Activated naive CD8-positive, alpha-beta T cell treated with anti-CD3 and anti-CD28 coated beads, Interleukin-2, amount 50 U/mL, for 24 hours (primary cell): ENCODE measurements around the gene PLCB1.

ENCODE experiments used
- ATAC-seq: fragments of 150-1000 bp; cut with Tn5 transposase; one replicate; pipeline ENCODE4 v1.10.0; 2021
- DNase-seq: peaks from one replicate; pipeline ENCODE4 v3.0.0; 2021
- H3K27ac Mint-ChIP-seq: one replicate; pipeline ENCODE4 v1.8.0; 2021; ENCODE audit warnings: mild to moderate bottlenecking, mixed read lengths
- H3K27me3 Mint-ChIP-seq: one replicate; pipeline ENCODE4 v1.8.0; 2021; ENCODE audit warnings: mixed read lengths
- H3K36me3 Mint-ChIP-seq: one replicate; pipeline ENCODE4 v1.8.0; 2021; ENCODE audit warnings: low read depth, mixed read lengths
- H3K4me1 Mint-ChIP-seq: one replicate; pipeline ENCODE4 v1.8.0; 2021; ENCODE audit warnings: mixed read lengths
- H3K4me3 Mint-ChIP-seq: one replicate; pipeline ENCODE4 v1.8.0; 2021; ENCODE audit warnings: mild to moderate bottlenecking, moderate library complexity, mixed read lengths
- H3K9me3 Mint-ChIP-seq: one replicate; pipeline ENCODE4 v1.8.0; 2021; ENCODE audit warnings: mixed read lengths

PLCB1 gene

GRCh38 chr20:8292793-8293192 lies 160.7 kb downstream of the PLCB1 start:
- H3K27me3 Mint-ChIP-seq = peaks cover 2% of the 10 kb centered on the region
- peaks cover 3% of the 10 kb centered on the region for H3K4me1 Mint-ChIP-seq
- no peak for DNase-seq
- no peak for ATAC-seq
- no peak overlapping the region for H3K27ac Mint-ChIP-seq
- no peaks in the 10 kb centered on the region for H3K36me3 Mint-ChIP-seq
- H3K9me3 Mint-ChIP-seq = no peaks in the 10 kb centered on the region
- no peak overlapping the region for H3K4me3 Mint-ChIP-seq

GRCh38 chr20:8293750-8294149 lies 161.7 kb downstream of the PLCB1 start:
- Mint-ChIP-seq H3K4me1 (peaks cover 3% of the 10 kb centered on the region), H3K27me3 (peaks cover 2% of the 10 kb centered on the region), H3K36me3 (no peaks in the 10 kb centered on the region), H3K9me3 (no peaks in the 10 kb centered on the region), H3K27ac (no peak overlapping the region), H3K4me3 (no peak overlapping the region)
- ATAC-seq (no peak), DNase-seq (no peak)

- H3K4me3 Mint-ChIP-seq = no peak overlapping the region
- H3K36me3 Mint-ChIP-seq = no peaks in the 10 kb centered on the region
- H3K4me1 Mint-ChIP-seq = peaks cover 3% of the 10 kb centered on the region
- ATAC-seq (no peak), DNase-seq (no peak)
- no peaks in the 10 kb centered on the region for H3K9me3 Mint-ChIP-seq
- H3K27ac Mint-ChIP-seq = no peak overlapping the region
- peaks cover 2% of the 10 kb centered on the region for H3K27me3 Mint-ChIP-seq
Measured at GRCh38 chr20:8296536-8296935, 164.5 kb downstream of the PLCB1 start.

- Mint-ChIP-seq H3K27ac (no peak overlapping the region), H3K4me1 (no peaks in the 10 kb centered on the region), H3K9me3 (no peaks in the 10 kb centered on the region), H3K27me3 (peaks cover 2% of the 10 kb centered on the region), H3K36me3 (no peaks in the 10 kb centered on the region), H3K4me3 (no peak overlapping the region)
- DNase-seq = no peak
- no peak for ATAC-seq
Measured at GRCh38 chr20:8298426-8299043, 166.5 kb downstream of the PLCB1 start.

- H3K9me3 Mint-ChIP-seq = no peaks in the 10 kb centered on the region
- H3K27me3 Mint-ChIP-seq = no peaks in the 10 kb centered on the region
- no peak overlapping the region for H3K4me3 Mint-ChIP-seq
- ATAC-seq (no peak), DNase-seq (no peak)
- no peak overlapping the region for H3K27ac Mint-ChIP-seq
- H3K36me3 Mint-ChIP-seq = no peaks in the 10 kb centered on the region
- H3K4me1 Mint-ChIP-seq = peaks cover under 1% of the 10 kb centered on the region
Measured at GRCh38 chr20:8299921-8300320, 167.9 kb downstream of the PLCB1 start.

- Mint-ChIP-seq H3K27me3 (no peaks in the 10 kb centered on the region), H3K4me3 (no peak overlapping the region)
Measured at GRCh38 chr20:8301655-8302054, 169.6 kb downstream of the PLCB1 start.

GRCh38 chr20:8303651-8304050 lies 171.6 kb downstream of the PLCB1 start:
- Mint-ChIP-seq H3K27ac (no peak overlapping the region), H3K9me3 (no peaks in the 10 kb centered on the region), H3K4me1 (peaks cover 7% of the 10 kb centered on the region), H3K27me3 (no peaks in the 10 kb centered on the region), H3K4me3 (no peak overlapping the region), H3K36me3 (no peaks in the 10 kb centered on the region)
- no peak for DNase-seq
- ATAC-seq = no peak

More at GRCh38 chr20:8301655-8302054, 169.6 kb downstream of the PLCB1 start:
- Mint-ChIP-seq H3K4me1 (peaks cover 7% of the 10 kb centered on the region), H3K27ac (no peak overlapping the region), H3K36me3 (no peaks in the 10 kb centered on the region), H3K9me3 (no peaks in the 10 kb centered on the region)
- ATAC-seq (no peak), DNase-seq (no peak)

GRCh38 chr20:8304124-8304816 lies 172.2 kb downstream of the PLCB1 start:
- Mint-ChIP-seq H3K27ac (no peak overlapping the region), H3K4me1 (peaks cover 7% of the 10 kb centered on the region), H3K27me3 (no peaks in the 10 kb centered on the region), H3K4me3 (no peak overlapping the region), H3K36me3 (no peaks in the 10 kb centered on the region), H3K9me3 (no peaks in the 10 kb centered on the region)
- DNase-seq = no peak
- no peak for ATAC-seq

- Mint-ChIP-seq H3K4me1 (peaks cover 7% of the 10 kb centered on the region), H3K27ac (no peak overlapping the region), H3K27me3 (no peaks in the 10 kb centered on the region), H3K4me3 (no peak overlapping the region), H3K36me3 (no peaks in the 10 kb centered on the region), H3K9me3 (no peaks in the 10 kb centered on the region)
- peak; percentile 63 for DNase-seq
- peak; percentile 76 for ATAC-seq
Measured at GRCh38 chr20:8305449-8305978, 173.4 kb downstream of the PLCB1 start.

- no peaks in the 10 kb centered on the region for H3K36me3 Mint-ChIP-seq
- DNase-seq = no peak
- no peaks in the 10 kb centered on the region for H3K9me3 Mint-ChIP-seq
- H3K4me1 Mint-ChIP-seq = peaks cover 7% of the 10 kb centered on the region
- H3K27ac Mint-ChIP-seq = no peak overlapping the region
- H3K27me3 Mint-ChIP-seq = no peaks in the 10 kb centered on the region
- no peak for ATAC-seq
- H3K4me3 Mint-ChIP-seq = no peak overlapping the region
Measured at GRCh38 chr20:8306937-8307336, 174.9 kb downstream of the PLCB1 start.

- Mint-ChIP-seq H3K27me3 (no peaks in the 10 kb centered on the region), H3K9me3 (no peaks in the 10 kb centered on the region), H3K4me1 (peaks cover 7% of the 10 kb centered on the region), H3K4me3 (no peak overlapping the region), H3K36me3 (no peaks in the 10 kb centered on the region), H3K27ac (no peak overlapping the region)
- no peak for DNase-seq
- no peak for ATAC-seq
Measured at GRCh38 chr20:8309634-8310033, 177.6 kb downstream of the PLCB1 start.

- H3K36me3 Mint-ChIP-seq = no peaks in the 10 kb centered on the region
- DNase-seq = no peak
- ATAC-seq = no peak
- no peak overlapping the region for H3K27ac Mint-ChIP-seq
- H3K27me3 Mint-ChIP-seq = no peaks in the 10 kb centered on the region
- no peaks in the 10 kb centered on the region for H3K9me3 Mint-ChIP-seq
- H3K4me3 Mint-ChIP-seq = no peak overlapping the region
- H3K4me1 Mint-ChIP-seq = no peaks in the 10 kb centered on the region
Measured at GRCh38 chr20:8310618-8311017, 178.6 kb downstream of the PLCB1 start.

- no peaks in the 10 kb centered on the region for H3K4me1 Mint-ChIP-seq
- ATAC-seq (no peak), DNase-seq (no peak)
- H3K9me3 Mint-ChIP-seq = no peaks in the 10 kb centered on the region
- no peaks in the 10 kb centered on the region for H3K36me3 Mint-ChIP-seq
- no peak overlapping the region for H3K27ac Mint-ChIP-seq
- no peaks in the 10 kb centered on the region for H3K27me3 Mint-ChIP-seq
- no peak overlapping the region for H3K4me3 Mint-ChIP-seq
Measured at GRCh38 chr20:8313073-8313472, 181.0 kb downstream of the PLCB1 start.

GRCh38 chr20:8315639-8316573 lies 183.8 kb downstream of the PLCB1 start:
- Mint-ChIP-seq H3K4me3 (no peak overlapping the region), H3K4me1 (no peaks in the 10 kb centered on the region), H3K27ac (no peak overlapping the region), H3K36me3 (no peaks in the 10 kb centered on the region), H3K27me3 (no peaks in the 10 kb centered on the region), H3K9me3 (no peaks in the 10 kb centered on the region)
- ATAC-seq (no peak), DNase-seq (no peak)
